HG02938 (cell line): ENCODE results near the gene DNAJC12.
"Not testable (repeated sequence)": the region's sequence is repeated elsewhere in the genome, so short reads cannot be mapped to it uniquely, and the experiment has no call there.

Source experiments
- ATAC-seq: cut with Tn5 transposase; IDR thresholded peaks from one replicate; pipeline ENCODE4 v1.9.1; 2021; ENCODE audit warnings: mild to moderate bottlenecking, moderate library complexity; ENCODE audit not compliant: unreplicated experiment

The DNAJC12 gene

DNA sequence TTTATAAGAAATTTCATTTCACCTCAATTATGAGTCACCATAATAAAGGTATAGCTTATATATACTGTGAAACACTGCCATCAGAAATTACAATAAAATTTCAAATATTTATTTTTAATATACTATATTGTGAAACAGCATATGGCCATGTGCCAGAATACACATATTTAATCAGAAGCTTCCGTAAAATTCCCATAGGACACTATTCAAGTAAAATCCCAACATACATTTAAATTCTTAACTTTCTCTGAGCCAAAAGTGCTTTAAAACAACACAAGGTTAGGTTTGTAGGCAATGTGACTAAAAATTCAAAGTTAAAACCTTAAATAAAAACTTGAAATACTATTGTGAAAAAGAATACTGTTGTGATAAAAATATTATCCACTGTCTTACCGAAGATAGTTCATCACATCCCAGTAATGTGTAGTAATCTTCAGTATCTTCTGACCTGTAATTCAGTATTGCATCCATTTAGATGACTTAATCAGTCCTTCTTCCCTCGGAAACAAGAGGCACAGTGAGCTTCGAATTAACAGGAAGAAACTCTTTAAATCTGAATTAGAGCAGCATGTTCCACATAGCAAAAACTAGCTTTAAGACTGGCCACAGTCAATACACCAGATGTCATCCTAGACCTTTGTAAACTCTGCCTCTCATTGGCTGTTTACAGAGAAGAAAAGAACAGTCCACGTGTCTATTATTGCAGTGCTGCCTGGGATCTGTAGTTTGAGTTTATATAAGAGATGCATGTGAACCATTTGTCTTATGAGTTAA is at the start of gene DNAJC12:
TSS of gene DNAJC12 (minus strand) at position 648 of the 774 bp plus-strand sequence. CDS start at position 471, 177 bp downstream.
- peak; percentile 80 for ATAC-seq

GRCh38 chr10:67884842-67885670 is 47.1 kb upstream of the DNAJC12 start:
- ATAC-seq: peak; percentile 57

GRCh38 chr10:67884313-67884841 is 46.4 kb upstream of the DNAJC12 start, which contains the start of gene SIRT1:
Gene SIRT1, plus strand, starts transcription at chr10:67884656. Its CDS starts 66 bp downstream, at chr10:67884722.
- ATAC-seq: peak; percentile 81

GRCh38 chr10:67883710-67884312 is 45.8 kb upstream of the DNAJC12 start:
- no peak for ATAC-seq

- ATAC-seq: no peak
Observed at GRCh38 chr10:67878133-67878532, 40.1 kb upstream of the DNAJC12 start.

DNA sequence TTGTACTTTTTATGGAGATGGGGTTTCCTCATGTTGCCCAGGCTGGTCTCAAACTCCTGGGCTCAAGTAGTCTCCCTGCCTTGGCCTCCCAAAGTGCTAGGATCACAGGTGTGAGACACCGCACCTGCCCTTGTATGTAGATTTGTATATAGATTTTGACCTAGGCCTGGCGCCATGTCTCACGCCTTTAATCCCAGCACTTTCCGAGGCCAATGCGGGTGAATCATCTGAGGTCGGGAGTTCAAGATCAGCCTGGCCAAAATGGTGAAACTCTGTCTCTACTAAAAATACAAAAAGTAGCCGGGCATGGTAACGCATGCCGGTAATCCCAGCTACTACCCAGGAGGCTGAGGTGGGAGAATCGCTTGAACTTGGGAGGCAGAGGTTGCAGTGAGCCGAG is 39.4 kb upstream of the DNAJC12 start:
- ATAC-seq: not testable (repeated sequence)

DNA sequence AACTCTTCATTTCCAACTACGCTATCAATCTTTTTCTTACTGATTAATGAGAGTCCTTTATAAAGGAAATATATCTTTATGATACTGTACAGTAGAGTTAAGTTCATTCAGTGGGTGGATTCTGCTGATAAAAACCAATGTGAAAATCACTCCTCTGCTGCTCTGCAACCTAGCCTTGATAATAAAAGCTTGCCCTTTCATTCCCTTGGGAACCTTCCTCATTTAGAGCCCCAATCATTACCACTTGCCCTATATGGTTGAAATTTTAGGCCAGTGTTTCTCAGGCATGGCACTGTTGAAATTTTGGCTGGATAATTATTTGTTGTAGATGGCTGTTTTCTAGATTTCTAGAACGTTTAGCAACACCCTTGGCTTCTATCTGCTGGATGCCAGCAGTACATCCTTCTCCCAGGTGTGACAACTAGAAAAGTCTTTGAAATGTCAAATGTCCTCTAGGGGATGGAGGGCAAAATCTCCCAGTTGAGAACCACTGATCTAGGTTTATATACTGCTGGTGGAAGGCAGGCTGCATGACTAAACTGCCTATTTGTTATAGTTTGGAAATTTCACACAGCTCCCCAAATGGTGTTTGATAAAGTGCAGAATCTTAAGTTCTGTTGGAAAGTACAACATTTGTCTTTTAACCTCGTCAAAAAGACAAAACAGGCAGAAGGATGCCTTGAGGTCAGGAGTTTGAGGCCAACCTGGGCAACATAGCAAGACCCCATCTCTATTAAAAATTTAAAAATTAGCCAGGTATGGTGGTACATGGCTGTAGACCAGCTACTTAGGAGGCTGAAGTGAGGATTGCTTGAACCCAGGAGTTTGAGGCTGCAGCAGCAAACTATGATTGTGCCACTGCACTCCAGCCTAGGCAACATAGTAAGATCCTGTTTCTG is 37.6 kb upstream of the DNAJC12 start:
- no peak for ATAC-seq

DNA sequence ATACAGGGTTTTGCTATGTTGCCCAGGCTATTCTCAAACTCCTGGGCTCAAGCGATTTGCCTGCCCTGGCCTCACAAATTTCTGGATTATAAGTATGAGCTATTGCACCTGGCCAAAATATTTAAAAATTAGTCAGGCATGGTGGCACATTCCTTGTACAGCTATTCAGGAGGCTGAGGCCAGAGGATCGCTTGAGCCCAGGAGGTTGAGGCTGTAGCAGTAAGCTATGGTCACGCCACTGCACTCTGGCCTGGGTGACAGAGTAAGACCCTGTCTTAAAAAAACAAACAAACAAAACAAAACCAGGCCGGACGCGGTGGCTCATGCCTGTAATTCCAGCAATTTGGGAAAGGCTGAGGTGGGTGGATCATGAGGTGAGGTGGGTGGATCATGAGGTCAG is 32.0 kb upstream of the DNAJC12 start:
- ATAC-seq: no peak

- ATAC-seq: no peak
Observed at GRCh38 chr10:67868132-67868531, 30.1 kb upstream of the DNAJC12 start.

GRCh38 chr10:67864607-67865371 is 26.8 kb upstream of the DNAJC12 start:
- ATAC-seq: no peak

DNA sequence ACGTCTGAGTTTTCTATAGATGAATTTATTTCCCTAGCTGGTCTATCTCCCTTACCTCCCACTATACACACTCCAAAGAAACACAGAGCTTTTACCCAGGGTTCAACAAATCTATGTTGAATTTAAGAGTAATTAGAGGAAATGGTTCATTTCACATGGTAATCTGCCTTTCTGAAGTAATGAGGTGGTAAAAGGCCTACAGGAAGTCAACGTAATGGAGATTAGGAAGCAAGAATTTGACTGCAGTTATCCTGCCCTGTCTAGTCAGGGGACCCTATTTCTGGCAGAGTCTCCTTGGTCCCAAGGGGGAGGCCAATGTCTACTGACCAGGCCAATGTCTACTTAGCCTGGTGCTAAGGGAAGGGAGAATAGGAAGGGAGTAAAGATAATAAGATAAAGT is 25.1 kb upstream of the DNAJC12 start:
- no peak for ATAC-seq

- no peak for ATAC-seq
Observed at GRCh38 chr10:67861750-67862432, 23.9 kb upstream of the DNAJC12 start.

- no peak for ATAC-seq
Observed at GRCh38 chr10:67858971-67859370, 21.0 kb upstream of the DNAJC12 start.

DNA sequence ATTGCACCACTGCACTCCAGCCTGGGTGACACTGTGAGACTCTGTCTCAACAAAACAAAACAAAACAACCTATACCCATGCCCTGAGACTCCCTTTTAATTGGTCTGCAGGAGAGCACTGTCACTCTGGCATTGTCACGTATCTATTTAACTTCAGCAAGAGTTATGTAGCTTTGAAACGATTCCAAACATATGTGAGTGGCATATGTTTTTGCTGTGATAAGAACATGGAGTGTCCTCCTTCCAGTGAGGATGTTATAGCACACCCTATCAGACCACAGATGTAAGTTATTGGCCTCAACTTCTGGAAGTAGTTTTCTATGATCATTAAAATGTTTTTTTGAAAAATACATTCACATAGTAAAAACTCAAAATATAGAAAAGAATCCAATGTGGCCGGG is 15.5 kb upstream of the DNAJC12 start:
- no peak for ATAC-seq

DNA sequence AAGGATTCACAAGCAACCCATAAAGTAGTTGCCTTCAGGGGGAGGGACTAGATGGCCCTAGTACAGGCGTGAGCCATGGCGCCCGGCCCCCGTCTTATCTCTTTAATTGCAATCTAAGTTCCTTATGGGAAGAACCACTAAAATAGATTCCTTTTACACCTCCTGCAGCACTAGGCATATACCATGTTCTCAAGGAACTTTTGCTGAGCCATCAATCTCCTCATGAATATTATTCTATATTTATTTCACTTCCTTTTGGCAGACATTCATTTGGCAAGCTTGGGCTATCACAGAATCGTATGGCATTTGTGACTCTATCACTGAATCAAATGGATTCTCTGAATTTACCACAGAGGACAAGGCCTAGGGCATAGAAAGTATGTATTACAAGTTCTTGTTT is 14.8 kb upstream of the DNAJC12 start:
- ATAC-seq: no peak

- no peak for ATAC-seq
Observed at GRCh38 chr10:67851186-67851585, 13.2 kb upstream of the DNAJC12 start.

GRCh38 chr10:67849331-67850011 is 11.5 kb upstream of the DNAJC12 start:
- ATAC-seq: peak; percentile 88

- ATAC-seq: no peak
Observed at GRCh38 chr10:67843284-67843683, 5.3 kb upstream of the DNAJC12 start.
